GM12878 (cell line): ENCODE results near the gene RASL10A. TPM values are rescaled to one million over a fixed set of nuclear protein-coding genes. Genes with fewer than 3 reads are reported as not detected.

Source experiments
- ATAC-seq: fragments of 200-7000 bp; cut with Tn5 transposase; 3 replicates; pipeline ENCODE4 v1.9.1; 2020; ENCODE audit warnings: mild to moderate bottlenecking, moderate library complexity
- BruUV-seq: library from RNA; stranded (reverse); fragments of 400-500 nt; replicated peaks from 2 replicates; lab custom pipeline; 2021; lab: Mats Ljungman, UMichigan
- CTCF ChIA-PET: fragments of 300-600 bp; sonication (Branson Sonifier 250); formaldehyde crosslinking; extraction: SDS; loops from one replicate; lab custom pipeline; 2021; ENCODE audit warnings: inconsistent platforms; lab: Yijun Ruan, JAX
- POLR2A ChIA-PET: fragments of 350-600 bp; formaldehyde crosslinking; extraction: SDS; loops from one replicate; lab custom pipeline; 2021; ENCODE audit warnings: inconsistent platforms; lab: Charles Lee
- RAD21 ChIA-PET: fragments of 300-600 bp; sonication (Branson Sonifier 250); formaldehyde crosslinking; loops from one replicate; lab custom pipeline; 2023; ENCODE audit warnings: antibody characterized with exemption; ENCODE audit not compliant: unreplicated experiment; lab: Charles Lee
- SMC1A ChIA-PET: fragments of 300-600 bp; sonication (Branson Sonifier 250); formaldehyde crosslinking; loops from one replicate; lab custom pipeline; 2023; ENCODE audit not compliant: unreplicated experiment, uncharacterized antibody; lab: Charles Lee
- DNase-seq: peaks from one replicate; pipeline ENCODE4 v3.0.0-alpha.2; 2011; ENCODE audit warnings: low read depth, low spot score
- FAIRE-seq: peaks from 3 replicates; lab custom pipeline; 2011; peaks lifted over from hg19 to GRCh38; lab: Jason Lieb, UNC
- H2AFZ ChIP-seq: 2 replicates; pipeline ENCODE4 v1.6.0; 2011; ENCODE audit warnings: low read depth, low read length, control low read depth; ENCODE audit not compliant: control insufficient read depth
- H3K27ac ChIP-seq: 2 replicates; pipeline ENCODE4 v1.5.1; 2011; ENCODE audit warnings: control low read depth; ENCODE audit not compliant: control insufficient read depth, insufficient read depth
- H3K27me3 ChIP-seq, 2 experiments: replicated peaks in 1 of 2; 2 replicates each; pipeline versions ENCODE4 v1.6.0 to v1.6.1; 2011; ENCODE audit warnings: low read length in 1 of 2; ENCODE audit not compliant: control insufficient read depth in 2 of 2, insufficient read depth in 2 of 2
- H3K36me3 ChIP-seq, 2 experiments: 2 replicates each; pipeline ENCODE4 v1.5.1; 2011; ENCODE audit warnings: low read length in 1 of 2; ENCODE audit not compliant: control insufficient read depth in 2 of 2, insufficient read depth in 2 of 2
- H3K4me1 ChIP-seq: 2 replicates; pipeline ENCODE4 v1.6.1; 2011; ENCODE audit warnings: mild to moderate bottlenecking, low read length, moderate library complexity, mixed read lengths; ENCODE audit not compliant: control insufficient read depth, insufficient read depth
- H3K4me2 ChIP-seq: 2 replicates; pipeline ENCODE4 v1.6.0; 2011; ENCODE audit warnings: control low read depth; ENCODE audit not compliant: control insufficient read depth, insufficient read depth
- H3K4me3 ChIP-seq: fragments of 200-600 bp; sonication (generic); 2 replicates; pipeline ENCODE4 v1.5.1; 2016
- H3K79me2 ChIP-seq: 2 replicates; pipeline ENCODE4 v1.6.0; 2011; ENCODE audit warnings: low read length; ENCODE audit not compliant: control insufficient read depth, insufficient read depth
- H3K9ac ChIP-seq: 2 replicates; pipeline ENCODE4 v1.8.0; 2011; ENCODE audit warnings: low read length, control low read depth, mixed read lengths; ENCODE audit not compliant: control insufficient read depth, insufficient read depth
- H3K9me3 ChIP-seq: replicated peaks from 3 replicates; pipeline ENCODE4 v1.5.1; 2011; ENCODE audit warnings: mild to moderate bottlenecking, low read length; ENCODE audit not compliant: control insufficient read depth, insufficient read depth
- H4K20me1 ChIP-seq: 2 replicates; pipeline ENCODE4 v1.6.0; 2011; ENCODE audit not compliant: control insufficient read depth, insufficient read depth
- ATF7 ChIP-seq: fragments of 450-650 bp; IDR thresholded peaks from 2 replicates; pipeline ENCODE4 v1.6.1; 2016; ENCODE audit warnings: low read depth, mild to moderate bottlenecking
- BCLAF1 ChIP-seq: fragments of 450-650 bp; IDR thresholded peaks from 2 replicates; pipeline ENCODE4 v1.6.1; 2017; ENCODE audit warnings: antibody characterized with exemption, mild to moderate bottlenecking, moderate library complexity
- CBX3 ChIP-seq: fragments of 200-600 bp; sonication (generic); IDR thresholded peaks from 2 replicates; pipeline ENCODE4 v1.6.1; 2016; ENCODE audit warnings: low read depth, borderline replicate concordance
- ESRRA ChIP-seq: IDR thresholded peaks from 2 replicates; pipeline ENCODE4 v1.6.1; 2012; ENCODE audit warnings: mild to moderate bottlenecking, low read length, improper control_type of control experiment
- FOXM1 ChIP-seq: IDR thresholded peaks from 2 replicates; pipeline ENCODE4 v1.6.1; 2012; ENCODE audit warnings: low read depth, mild to moderate bottlenecking, inconsistent platforms, low read length, moderate library complexity
- MEF2B ChIP-seq: fragments of 450-650 bp; IDR thresholded peaks from 2 replicates; pipeline ENCODE4 v1.6.1; 2018; ENCODE audit warnings: mild to moderate bottlenecking, moderate library complexity; ENCODE audit not compliant: partially characterized antibody, poor library complexity, severe bottlenecking
- MTA2 ChIP-seq: fragments of 450-650 bp; IDR thresholded peaks from 2 replicates; pipeline ENCODE4 v1.6.1; 2016; ENCODE audit warnings: low read depth, mild to moderate bottlenecking, moderate library complexity
- PAX5 ChIP-seq: IDR thresholded peaks from 2 replicates; pipeline ENCODE4 v1.6.1; 2011; ENCODE audit warnings: low read depth, low read length, borderline replicate concordance
- POU2F2 ChIP-seq: IDR thresholded peaks from 3 replicates; pipeline ENCODE4 v1.6.1; 2011; ENCODE audit warnings: low read depth, mild to moderate bottlenecking, low read length, borderline replicate concordance
- RAD51 ChIP-seq: fragments of 450-650 bp; IDR thresholded peaks from 2 replicates; pipeline ENCODE4 v1.6.1; 2016; ENCODE audit warnings: moderate library complexity, mild to moderate bottlenecking, inconsistent platforms
- WGBS: methylation state at CpG from one replicate; pipeline ENCODE4 v1.1.6; 2016; ENCODE audit warnings: low lambda C conversion rate; ENCODE audit not compliant: insufficient replicate concordance, insufficient coverage; ENCODE audit errors: missing lambda C conversion rate; 5-methylcytosine and 5-hydroxymethylcytosine counted together
- in situ Hi-C: fragments of 300-500 bp; cut with MboI; formaldehyde crosslinking; loops from 9 replicates; pipeline ENCODE4 v1.14.3; 2018; ENCODE audit warnings: mixed read lengths
- intact Hi-C: fragments of 100-400 bp; cut with micrococcal nuclease; formaldehyde crosslinking; loops from one replicate; pipeline ENCODE4 v1.14.2; 2022; ENCODE audit not compliant: unreplicated experiment
- polyA plus RNA-seq, 11 experiments: library from polyadenylated mRNA; depleted of rRNA in 4 of 11; unstranded in 6 of 11; stranded (reverse) in 5 of 11; fragments of >200 nt; fragmentation: Nextera tagmentation in 4 of 11; fragmentation: Illumina TruSeq in 1 of 11; extraction: Ambion mirVana in 4 of 11; extraction: Trizol in 1 of 11; gene quantifications; 1 replicate in 1 of 11; 2 replicates in 10 of 11; pipeline versions ENCODE4 v1.2.1 to v1.2.3, GENCODE V29; 2011 to 2016; ENCODE audit warnings: inconsistent platforms in 2 of 11, missing spikeins in 2 of 11, low read depth in 1 of 11
- total RNA-seq, 4 experiments: library from RNA; depleted of rRNA in 3 of 4; stranded (reverse); fragments of >200 nt in 3 of 4; fragmentation: Illumina TruSeq in 1 of 4; extraction: Trizol in 1 of 4; gene quantifications; 2 replicates each; pipeline versions ENCODE4 v1.2.1 to v1.2.3, GENCODE V29; 2013 to 2021
- TF ChIP-seq, protein P1 (sequence below): fragments of 450-650 bp; IDR thresholded peaks from 2 replicates; pipeline ENCODE4 v1.6.1; 2017; ENCODE audit warnings: mild to moderate bottlenecking
- TF ChIP-seq, protein P2 (sequence below), 3 experiments: IDR thresholded peaks in 2 of 3; conservative IDR thresholded peaks in 1 of 3; 2 replicates each; pipeline ENCODE4 v1.5.1; 2011; ENCODE audit warnings: low read depth in 3 of 3, low read length in 3 of 3, mild to moderate bottlenecking in 3 of 3, control low read depth in 2 of 3, moderate library complexity in 2 of 3, inconsistent platforms in 1 of 3, mixed read lengths in 1 of 3; ENCODE audit not compliant: control insufficient read depth in 2 of 3, insufficient read depth in 1 of 3; ENCODE audit errors: extremely low read depth in 1 of 3

RASL10A gene
- total and polyA plus RNA-seq, 10 of the 15 experiments (the other 5 are each of a cell fraction or from before 2014, with no cell fraction given) = 0.12 to 0.46 (median 0.21) TPM; not detected in 6

DNA sequence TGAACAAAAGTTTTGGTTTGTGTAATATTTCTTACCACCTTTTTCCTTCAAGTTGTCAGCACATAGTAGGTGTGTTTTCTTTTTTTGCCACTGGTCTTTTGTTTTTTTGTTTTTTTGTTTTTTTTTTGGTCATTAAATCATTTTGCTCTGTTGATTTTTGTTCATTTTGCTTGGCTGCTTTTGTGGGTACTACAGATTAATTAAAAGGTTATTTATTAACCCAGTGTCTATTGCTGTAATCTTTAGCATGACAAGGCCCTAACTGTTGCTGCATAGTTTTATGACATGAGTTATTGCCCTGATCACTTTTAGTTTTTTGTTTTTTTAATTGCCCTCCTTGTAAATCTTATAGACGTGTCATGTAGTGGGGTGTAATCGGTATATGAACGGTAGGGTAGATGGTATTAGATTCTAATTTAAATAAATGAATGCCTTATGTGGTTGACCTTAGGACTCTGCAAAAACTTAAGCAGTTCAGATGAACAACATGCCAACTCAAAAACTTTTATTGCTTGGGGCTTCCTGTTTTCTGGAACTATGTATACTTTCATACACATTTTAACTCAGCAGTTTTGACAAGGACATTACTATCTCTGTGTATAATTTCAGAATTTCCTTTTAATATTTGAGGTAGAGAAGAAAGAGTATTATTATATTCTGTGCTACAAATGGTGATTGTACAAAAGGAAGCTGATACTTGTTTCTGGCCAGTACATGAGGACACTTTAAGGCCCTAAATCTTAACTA lies 39.5 kb downstream of the RASL10A start:
- in situ Hi-C loops (no loop called here), intact Hi-C loops (no loop called here)
- ChIA-PET SMC1A (interaction anchor here (1.8 kb wide), 1 partner anchor 159 kb away, joined by 3 read pairs; no protein-coding TSS in a partner anchor), RAD21 (no interaction called here), POLR2A (no interaction called here), CTCF (interaction anchor here (0.6 kb wide), 1 partner anchor 122 kb away, joined by 4 read pairs; no protein-coding TSS in a partner anchor)
- Histone ChIP-seq H3K27ac (no peak overlapping the region), H3K4me2 (no peak overlapping the region), H4K20me1 (peaks cover 14% of the 10 kb centered on the region), H3K79me2 (peaks cover 84% of the 10 kb centered on the region), H3K9ac (no peak overlapping the region), H2AFZ (no peak overlapping the region), H3K27me3 (no peaks in the 10 kb centered on the region), H3K36me3 (peaks cover 24 to 61% of the 10 kb centered on the region in 2 experiments), H3K4me3 (no peak overlapping the region)
- DNase-seq = no peak
- TSS peak; percentile 2 for BruUV-seq
- no peak for ATAC-seq
- TF ChIP-seq, protein P1, sequence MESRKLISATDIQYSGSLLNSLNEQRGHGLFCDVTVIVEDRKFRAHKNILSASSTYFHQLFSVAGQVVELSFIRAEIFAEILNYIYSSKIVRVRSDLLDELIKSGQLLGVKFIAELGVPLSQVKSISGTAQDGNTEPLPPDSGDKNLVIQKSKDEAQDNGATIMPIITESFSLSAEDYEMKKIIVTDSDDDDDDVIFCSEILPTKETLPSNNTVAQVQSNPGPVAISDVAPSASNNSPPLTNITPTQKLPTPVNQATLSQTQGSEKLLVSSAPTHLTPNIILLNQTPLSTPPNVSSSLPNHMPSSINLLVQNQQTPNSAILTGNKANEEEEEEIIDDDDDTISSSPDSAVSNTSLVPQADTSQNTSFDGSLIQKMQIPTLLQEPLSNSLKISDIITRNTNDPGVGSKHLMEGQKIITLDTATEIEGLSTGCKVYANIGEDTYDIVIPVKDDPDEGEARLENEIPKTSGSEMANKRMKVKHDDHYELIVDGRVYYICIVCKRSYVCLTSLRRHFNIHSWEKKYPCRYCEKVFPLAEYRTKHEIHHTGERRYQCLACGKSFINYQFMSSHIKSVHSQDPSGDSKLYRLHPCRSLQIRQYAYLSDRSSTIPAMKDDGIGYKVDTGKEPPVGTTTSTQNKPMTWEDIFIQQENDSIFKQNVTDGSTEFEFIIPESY = no peak
- peak; percentile 65; the same call in 1 of the 2 replicates for TF ChIP-seq MTA2
- no peak for TF ChIP-seq FOXM1
- TF ChIP-seq, protein P2, sequence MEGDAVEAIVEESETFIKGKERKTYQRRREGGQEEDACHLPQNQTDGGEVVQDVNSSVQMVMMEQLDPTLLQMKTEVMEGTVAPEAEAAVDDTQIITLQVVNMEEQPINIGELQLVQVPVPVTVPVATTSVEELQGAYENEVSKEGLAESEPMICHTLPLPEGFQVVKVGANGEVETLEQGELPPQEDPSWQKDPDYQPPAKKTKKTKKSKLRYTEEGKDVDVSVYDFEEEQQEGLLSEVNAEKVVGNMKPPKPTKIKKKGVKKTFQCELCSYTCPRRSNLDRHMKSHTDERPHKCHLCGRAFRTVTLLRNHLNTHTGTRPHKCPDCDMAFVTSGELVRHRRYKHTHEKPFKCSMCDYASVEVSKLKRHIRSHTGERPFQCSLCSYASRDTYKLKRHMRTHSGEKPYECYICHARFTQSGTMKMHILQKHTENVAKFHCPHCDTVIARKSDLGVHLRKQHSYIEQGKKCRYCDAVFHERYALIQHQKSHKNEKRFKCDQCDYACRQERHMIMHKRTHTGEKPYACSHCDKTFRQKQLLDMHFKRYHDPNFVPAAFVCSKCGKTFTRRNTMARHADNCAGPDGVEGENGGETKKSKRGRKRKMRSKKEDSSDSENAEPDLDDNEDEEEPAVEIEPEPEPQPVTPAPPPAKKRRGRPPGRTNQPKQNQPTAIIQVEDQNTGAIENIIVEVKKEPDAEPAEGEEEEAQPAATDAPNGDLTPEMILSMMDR (IDR thresholded peaks at IDR 0.05 in 2 of 3, conservative IDR thresholded peaks at IDR 0.05 in 1 of 3; ENCODE audit: control insufficient read depth in 2 of 3, extremely low read depth in 1 of 3, insufficient read depth in 1 of 3, low read depth in 3 of 3, low read length in 3 of 3) = no peak
- TF ChIP-seq RAD51 = no peak
- no peak for TF ChIP-seq ESRRA
- no peak for TF ChIP-seq BCLAF1
- TF ChIP-seq POU2F2 = no peak
- TF ChIP-seq CBX3 = no peak
- TF ChIP-seq ATF7 = peak; percentile 49; the same call in 1 of the 2 replicates
- TF ChIP-seq PAX5 = no peak
- no peak for TF ChIP-seq MEF2B
- TF ChIP-seq, all 136 proteins: peak for 2
- FAIRE-seq = no peak
- 69% methylated on average over 3 of the region's 3 CpGs for WGBS
- Histone ChIP-seq H3K9me3 (no peaks in the 10 kb centered on the region), H3K4me1 (peaks cover 8% of the 10 kb centered on the region)
